Measurements from ENCODE around the gene KANSL3. TPM values are rescaled to one million over a fixed set of nuclear protein-coding genes. Genes with fewer than 3 reads are reported as not detected.

Gene KANSL3
- total and polyA plus RNA-seq, 3 donors from 2014 or later, result 78.7 to 108 (median 102) TPM

- no peak for TF ChIP-seq POLR2A (IDR thresholded peaks at IDR 0.05)
- no peak for TF ChIP-seq CTCF (IDR thresholded peaks at IDR 0.05)
Measured at GRCh38 chr2:96591054-96591453, 47.1 kb downstream of the KANSL3 start.

GRCh38 chr2:96587843-96588242, 50.3 kb downstream of the KANSL3 start:
- WGBS, 2 donors, result 95 to 97% methylated on average over 1 of the region's 1 CpG
- H3K27me3 ChIP-seq, result no peaks in the 10 kb centered on the region
- no peak for DNase-seq
- intact Hi-C loops (cut with DNase I; ENCODE audit: low total_unique reads), result no loop called here
- H3K4me3 ChIP-seq, result no peak overlapping the region
- TF ChIP-seq CTCF (IDR thresholded peaks at IDR 0.05) (no peak), POLR2A (IDR thresholded peaks at IDR 0.05) (no peak)
- no peak overlapping the region for H3K27ac ChIP-seq
- no peaks in the 10 kb centered on the region for H3K4me1 ChIP-seq
- H3K9me3 ChIP-seq, result no peaks in the 10 kb centered on the region
- H3K36me3 ChIP-seq (ENCODE audit: low read depth, missing control alignments), result no peaks in the 10 kb centered on the region

More at GRCh38 chr2:96591054-96591453, 47.1 kb downstream of the KANSL3 start:
- Histone ChIP-seq H3K27me3 (no peaks in the 10 kb centered on the region), H3K36me3 (ENCODE audit: low read depth, missing control alignments) (no peaks in the 10 kb centered on the region), H3K9me3 (no peaks in the 10 kb centered on the region), H3K27ac (no peak overlapping the region), H3K4me1 (no peaks in the 10 kb centered on the region), H3K4me3 (no peak overlapping the region)
- intact Hi-C loops (cut with DNase I; ENCODE audit: low total_unique reads), result no loop called here
- 84 to 92% methylated on average over 2 of the region's 2 CpGs for WGBS, 2 donors
- DNase-seq, result no peak

DNA sequence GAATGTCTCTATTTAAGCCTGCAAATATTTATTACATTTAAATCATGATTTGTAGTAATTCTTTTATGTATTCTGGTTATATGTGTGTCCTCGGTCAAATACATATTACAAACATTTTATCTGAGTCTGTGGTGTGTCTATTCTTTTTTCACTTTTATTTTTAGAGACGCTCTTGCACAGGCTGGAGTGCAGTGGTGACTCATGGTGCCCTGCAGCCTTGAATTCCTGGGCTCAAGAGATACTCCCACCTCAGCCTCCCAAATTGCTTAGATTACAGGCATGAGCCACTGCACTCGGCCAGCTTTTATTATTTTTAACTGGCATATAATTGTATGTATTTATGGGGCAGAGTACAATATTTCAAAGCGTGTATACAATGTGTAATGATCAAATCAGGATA, 54.1 kb downstream of the KANSL3 start:
- H3K4me1 ChIP-seq, result no peaks in the 10 kb centered on the region
- no peak overlapping the region for H3K4me3 ChIP-seq
- H3K27me3 ChIP-seq, result no peaks in the 10 kb centered on the region
- no peak overlapping the region for H3K27ac ChIP-seq
- H3K36me3 ChIP-seq (ENCODE audit: low read depth, missing control alignments), result no peaks in the 10 kb centered on the region
- H3K9me3 ChIP-seq, result no peaks in the 10 kb centered on the region
- TF ChIP-seq CTCF (IDR thresholded peaks at IDR 0.05) (no peak), POLR2A (IDR thresholded peaks at IDR 0.05) (no peak)
- intact Hi-C loops (cut with DNase I; ENCODE audit: low total_unique reads), result no loop called here
- 63 to 85% methylated on average over 4 of the region's 4 CpGs for WGBS, 2 donors
- DNase-seq, result no peak

- H3K27me3 ChIP-seq, result no peaks in the 10 kb centered on the region
- no peak overlapping the region for H3K4me3 ChIP-seq
- peak; percentile 48 for DNase-seq
- no peaks in the 10 kb centered on the region for H3K4me1 ChIP-seq
- 84 to 92% methylated on average over 2 to 4 of the region's 4 CpGs for WGBS, 2 donors
- no peak overlapping the region for H3K27ac ChIP-seq
- H3K36me3 ChIP-seq (ENCODE audit: low read depth, missing control alignments), result no peaks in the 10 kb centered on the region
- intact Hi-C loops (cut with DNase I; ENCODE audit: low total_unique reads), result no loop called here
- no peaks in the 10 kb centered on the region for H3K9me3 ChIP-seq
- no peak for TF ChIP-seq CTCF (IDR thresholded peaks at IDR 0.05)
Measured at GRCh38 chr2:96580771-96581170, 57.3 kb downstream of the KANSL3 start.

DNA sequence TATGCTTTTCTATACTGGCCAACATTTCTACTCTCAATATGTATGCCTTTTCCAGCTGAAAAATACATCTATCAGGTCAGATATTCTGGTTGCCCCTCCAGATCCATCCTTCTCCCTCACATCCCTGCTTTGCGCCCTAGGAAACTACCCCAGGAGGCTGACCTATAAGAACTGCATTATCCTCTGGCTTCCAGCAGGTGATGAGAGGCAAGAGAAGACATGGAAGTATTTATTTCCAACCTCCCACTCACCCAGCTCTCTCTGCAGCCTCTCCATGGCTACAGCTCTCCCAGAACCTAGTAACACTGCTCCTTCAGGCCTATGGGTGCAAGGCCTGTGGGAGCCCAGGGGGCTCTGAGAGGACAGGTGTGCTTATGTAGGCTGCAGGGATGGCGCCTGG, 58.7 kb downstream of the KANSL3 start:
- intact Hi-C loops (cut with DNase I; ENCODE audit: low total_unique reads), result no loop called here
- no peaks in the 10 kb centered on the region for H3K36me3 ChIP-seq (ENCODE audit: low read depth, missing control alignments)
- H3K27me3 ChIP-seq, result no peaks in the 10 kb centered on the region
- no peaks in the 10 kb centered on the region for H3K9me3 ChIP-seq
- H3K4me1 ChIP-seq, result no peaks in the 10 kb centered on the region
- TF ChIP-seq POLR2A (IDR thresholded peaks at IDR 0.05) (no peak), CTCF (IDR thresholded peaks at IDR 0.05) (no peak)
- WGBS, 2 donors, result 97 to 98% methylated on average over 2 of the region's 2 CpGs
- DNase-seq, result no peak
- H3K27ac ChIP-seq, result no peak overlapping the region
- H3K4me3 ChIP-seq, result no peak overlapping the region

Measured in testis (tissue), 3 donors.